ENCODE results near the gene DNASE2B. TPM values are rescaled to one million over a fixed set of nuclear protein-coding genes. Genes with fewer than 3 reads are reported as not detected.

The DNASE2B gene
- total RNA-seq, 1 experiment from 2014 or later, result not detected

- no peak for TF ChIP-seq EZH2 (IDR thresholded peaks at IDR 0.05; ENCODE audit: low read depth)
- TF ChIP-seq, protein P1, sequence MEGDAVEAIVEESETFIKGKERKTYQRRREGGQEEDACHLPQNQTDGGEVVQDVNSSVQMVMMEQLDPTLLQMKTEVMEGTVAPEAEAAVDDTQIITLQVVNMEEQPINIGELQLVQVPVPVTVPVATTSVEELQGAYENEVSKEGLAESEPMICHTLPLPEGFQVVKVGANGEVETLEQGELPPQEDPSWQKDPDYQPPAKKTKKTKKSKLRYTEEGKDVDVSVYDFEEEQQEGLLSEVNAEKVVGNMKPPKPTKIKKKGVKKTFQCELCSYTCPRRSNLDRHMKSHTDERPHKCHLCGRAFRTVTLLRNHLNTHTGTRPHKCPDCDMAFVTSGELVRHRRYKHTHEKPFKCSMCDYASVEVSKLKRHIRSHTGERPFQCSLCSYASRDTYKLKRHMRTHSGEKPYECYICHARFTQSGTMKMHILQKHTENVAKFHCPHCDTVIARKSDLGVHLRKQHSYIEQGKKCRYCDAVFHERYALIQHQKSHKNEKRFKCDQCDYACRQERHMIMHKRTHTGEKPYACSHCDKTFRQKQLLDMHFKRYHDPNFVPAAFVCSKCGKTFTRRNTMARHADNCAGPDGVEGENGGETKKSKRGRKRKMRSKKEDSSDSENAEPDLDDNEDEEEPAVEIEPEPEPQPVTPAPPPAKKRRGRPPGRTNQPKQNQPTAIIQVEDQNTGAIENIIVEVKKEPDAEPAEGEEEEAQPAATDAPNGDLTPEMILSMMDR (conservative IDR thresholded peaks at IDR 0.05), result no peak
- POLR2A ChIA-PET (ENCODE audit: unreplicated experiment), result no interaction called here
- CTCF ChIA-PET, result no interaction called here
- Histone ChIP-seq H2AFZ (no peak overlapping the region), H3K9me2 (ENCODE audit: insufficient read depth) (no peaks in the 10 kb centered on the region), H3K4me1 (replicated peaks; ENCODE audit: insufficient read depth) (peaks cover 27% of the 10 kb centered on the region), H3K79me2 (ENCODE audit: low read depth) (no peaks in the 10 kb centered on the region), H3F3A (ENCODE audit: insufficient read depth, low read depth) (peaks cover 12% of the 10 kb centered on the region), H4K20me1 (ENCODE audit: insufficient read depth) (no peaks in the 10 kb centered on the region), H3K27ac (no peak overlapping the region), H3K4me3 (no peak overlapping the region), H3K27me3 (ENCODE audit: insufficient read depth, low read depth) (no peaks in the 10 kb centered on the region), H3K9me3 (ENCODE audit: insufficient read depth, low read depth) (peaks cover 13% of the 10 kb centered on the region; the same call in 1 of the 2 replicates), H3K4me2 (peak overlapping the region; percentile 55), H3K36me3 (ENCODE audit: low read depth) (no peaks in the 10 kb centered on the region)
- no TSS peak for BruUV-seq (replicated peaks)
- no peak for DNase-seq
- intact Hi-C loops (cut with micrococcal nuclease; ENCODE audit: unreplicated experiment), result loop anchor here (10.0 kb wide), 1 partner anchor 63 kb away; no protein-coding TSS in a partner anchor
Measured at GRCh38 chr1:84428235-84428634, 30.0 kb downstream of the DNASE2B start.

- intact Hi-C loops (cut with micrococcal nuclease; ENCODE audit: unreplicated experiment), result loop anchor here (10.0 kb wide), 1 partner anchor 64 kb away; no protein-coding TSS in a partner anchor
- Histone ChIP-seq H3K36me3 (ENCODE audit: low read depth) (no peaks in the 10 kb centered on the region), H4K20me1 (ENCODE audit: insufficient read depth) (no peaks in the 10 kb centered on the region), H3K4me1 (replicated peaks; ENCODE audit: insufficient read depth) (peaks cover 33% of the 10 kb centered on the region), H3K27ac (no peak overlapping the region), H3F3A (ENCODE audit: insufficient read depth, low read depth) (peaks cover 12% of the 10 kb centered on the region), H2AFZ (no peak overlapping the region), H3K27me3 (ENCODE audit: insufficient read depth, low read depth) (no peaks in the 10 kb centered on the region), H3K4me2 (no peak overlapping the region), H3K4me3 (no peak overlapping the region), H3K9me3 (ENCODE audit: insufficient read depth, low read depth) (peaks cover 13% of the 10 kb centered on the region; the same call in 1 of the 2 replicates), H3K79me2 (ENCODE audit: low read depth) (no peaks in the 10 kb centered on the region), H3K9me2 (ENCODE audit: insufficient read depth) (no peaks in the 10 kb centered on the region)
- no TSS peak for BruUV-seq (replicated peaks)
- TF ChIP-seq, protein P1 (conservative IDR thresholded peaks at IDR 0.05), result no peak
- TF ChIP-seq EZH2 (IDR thresholded peaks at IDR 0.05; ENCODE audit: low read depth), result no peak
- no peak for DNase-seq
- ChIA-PET POLR2A (ENCODE audit: unreplicated experiment) (no interaction called here), CTCF (no interaction called here)
Measured at GRCh38 chr1:84429231-84429630, 30.9 kb downstream of the DNASE2B start.

DNA sequence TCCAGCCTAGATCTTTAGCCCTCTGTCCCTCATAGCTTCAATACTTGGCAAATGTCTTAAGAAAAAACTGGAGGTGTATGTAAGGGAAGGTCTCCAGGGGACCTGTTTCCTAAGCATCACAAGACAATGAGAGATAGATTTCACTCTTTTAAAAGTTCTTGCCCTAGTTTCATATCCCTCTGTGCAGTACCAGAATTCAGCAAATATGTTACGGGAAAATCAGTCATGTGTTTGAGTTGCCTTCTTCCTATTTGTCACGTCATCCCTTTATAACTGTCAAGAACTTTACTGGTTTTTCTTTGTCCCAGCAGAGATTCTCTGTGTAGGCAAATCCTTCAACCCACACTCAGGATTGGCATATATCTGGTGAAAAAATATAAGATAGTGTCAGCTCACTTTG lies 32.3 kb downstream of the DNASE2B start:
- peaks cover 39% of the 10 kb centered on the region for H3K4me1 ChIP-seq (replicated peaks; ENCODE audit: insufficient read depth)
- peaks cover 13% of the 10 kb centered on the region; the same call in 1 of the 2 replicates for H3K9me3 ChIP-seq (ENCODE audit: insufficient read depth, low read depth)
- ChIA-PET POLR2A (ENCODE audit: unreplicated experiment) (no interaction called here), CTCF (no interaction called here)
- no peak overlapping the region for H2AFZ ChIP-seq
- H3F3A ChIP-seq (ENCODE audit: insufficient read depth, low read depth), result peaks cover 12% of the 10 kb centered on the region
- H3K4me3 ChIP-seq, result no peak overlapping the region
- intact Hi-C loops (cut with micrococcal nuclease; ENCODE audit: unreplicated experiment), result no loop called here
- H3K4me2 ChIP-seq, result no peak overlapping the region
- no peak overlapping the region for H3K27ac ChIP-seq
- no peaks in the 10 kb centered on the region for H3K79me2 ChIP-seq (ENCODE audit: low read depth)
- H3K27me3 ChIP-seq (ENCODE audit: insufficient read depth, low read depth), result no peaks in the 10 kb centered on the region
- H3K9me2 ChIP-seq (ENCODE audit: insufficient read depth), result no peaks in the 10 kb centered on the region
- BruUV-seq (replicated peaks), result no TSS peak
- H3K36me3 ChIP-seq (ENCODE audit: low read depth), result no peaks in the 10 kb centered on the region
- TF ChIP-seq, protein P1 (conservative IDR thresholded peaks at IDR 0.05), result no peak
- TF ChIP-seq EZH2 (IDR thresholded peaks at IDR 0.05; ENCODE audit: low read depth), result no peak
- DNase-seq, result no peak
- H4K20me1 ChIP-seq (ENCODE audit: insufficient read depth), result no peaks in the 10 kb centered on the region

Data from PC-9 (cell line).